Effector CD8-positive, alpha-beta T cell (primary cell): ENCODE measurements around the gene PPARD.

Source experiments
- DNase-seq: peaks from one replicate; lab custom pipeline; 2025; lab: John Stamatoyannopoulos, UW

The PPARD gene

GRCh38 chr6:35469751-35470662, 127.6 kb downstream of the PPARD start:
- DNase-seq: no peak

- DNase-seq: no peak
These were observed 128.3 kb downstream of the PPARD start for GRCh38 chr6:35470663-35471120.

GRCh38 chr6:35471836-35472345, 129.5 kb downstream of the PPARD start:
- DNase-seq: no peak

- DNase-seq: no peak
These were observed 130.9 kb downstream of the PPARD start for GRCh38 chr6:35473075-35473849.

- no peak for DNase-seq
These were observed 131.4 kb downstream of the PPARD start for GRCh38 chr6:35473850-35474130.

- DNase-seq: no peak
These were observed 132.0 kb downstream of the PPARD start for GRCh38 chr6:35474131-35474941.

GRCh38 chr6:35474942-35475570, 132.7 kb downstream of the PPARD start:
- DNase-seq: no peak

- DNase-seq: no peak
These were observed 133.2 kb downstream of the PPARD start for GRCh38 chr6:35475573-35475972.

- no peak for DNase-seq
These were observed 133.6 kb downstream of the PPARD start for GRCh38 chr6:35476004-35476403.

- no peak for DNase-seq
These were observed 134.7 kb downstream of the PPARD start for GRCh38 chr6:35477028-35477427.
